ENCODE data around the gene ARHGAP33. TPM values are rescaled to one million over a fixed set of nuclear protein-coding genes. Genes with fewer than 3 reads are reported as not detected.

Gene ARHGAP33
- polyA plus RNA-seq, 1 of the 3 experiments (the other 2 are of a cell fraction), result 7.8 TPM

- no peaks in the 10 kb centered on the region for H4K20me1 ChIP-seq (ENCODE audit: insufficient read depth)
- WGBS (ENCODE audit: low lambda C conversion rate), result 75% methylated on average over 10 of the region's 12 CpGs
- no peaks in the 10 kb centered on the region for H3K4me1 ChIP-seq (ENCODE audit: control insufficient read depth in 1 of 2, insufficient read depth in 2 of 2, low read depth in 1 of 2, low read length in 1 of 2)
- no peaks in the 10 kb centered on the region for H3K79me2 ChIP-seq (ENCODE audit: insufficient read depth)
- no peak overlapping the region for H2AFZ ChIP-seq (ENCODE audit: low read depth)
- H3K4me3 ChIP-seq (ENCODE audit: low read depth in 2 of 2, low read length in 1 of 2), result no peak overlapping the region
- H3K27ac ChIP-seq (ENCODE audit: low read depth in 2 of 2, low read length in 1 of 2), result no peak overlapping the region
- H3F3A ChIP-seq (replicated peaks; ENCODE audit: insufficient read depth), result no peaks in the 10 kb centered on the region
- no peaks in the 10 kb centered on the region for H3K27me3 ChIP-seq (ENCODE audit: insufficient read depth)
- no peak overlapping the region for H3K4me2 ChIP-seq
- H3K9ac ChIP-seq, result no peak overlapping the region
- H3K36me3 ChIP-seq (replicated peaks in 1 of 2; ENCODE audit: control insufficient read depth in 1 of 2, insufficient read depth in 2 of 2, low read length in 1 of 2), result peaks cover 0 to 3% of the 10 kb centered on the region in 2 experiments
- no peaks in the 10 kb centered on the region for H3K9me3 ChIP-seq
- H3K9me2 ChIP-seq, result no peaks in the 10 kb centered on the region
- CTCF ChIA-PET, result interaction anchor here (1.9 kb wide), 1 partner anchor 31 kb away, joined by 6 read pairs; no protein-coding TSS in a partner anchor
- no peak for TF ChIP-seq MAX (IDR thresholded peaks at IDR 0.05; ENCODE audit: low read depth)
- TF ChIP-seq RAD21 (IDR thresholded peaks at IDR 0.05; ENCODE audit: low read length), result no peak
- no peak for TF ChIP-seq EZH2phosphoT487 (IDR thresholded peaks at IDR 0.05; ENCODE audit: borderline replicate concordance, low read depth)
- no peak for TF ChIP-seq RXRA (IDR thresholded peaks at IDR 0.05; ENCODE audit: borderline replicate concordance, low read depth)
- DNase-seq, result no peak
- POLR2A ChIA-PET, result interaction anchor here (0.6 kb wide), 2 partner anchors 10 to 22 kb away, joined by 3 to 4 read pairs; no protein-coding TSS in a partner anchor
These were observed 13.0 kb downstream of the ARHGAP33 start for GRCh38 chr19:35788205-35788960.

GRCh38 chr19:35789195-35789977 lies 14.0 kb downstream of the ARHGAP33 start:
- no peak overlapping the region for H3K4me2 ChIP-seq
- H3K9me3 ChIP-seq, result no peaks in the 10 kb centered on the region
- H3K4me1 ChIP-seq (ENCODE audit: control insufficient read depth in 1 of 2, insufficient read depth in 2 of 2, low read depth in 1 of 2, low read length in 1 of 2), result no peaks in the 10 kb centered on the region
- no peaks in the 10 kb centered on the region for H3K27me3 ChIP-seq (ENCODE audit: insufficient read depth)
- H4K20me1 ChIP-seq (ENCODE audit: insufficient read depth), result no peaks in the 10 kb centered on the region
- peaks cover 0 to 3% of the 10 kb centered on the region in 2 experiments for H3K36me3 ChIP-seq (replicated peaks in 1 of 2; ENCODE audit: control insufficient read depth in 1 of 2, insufficient read depth in 2 of 2, low read length in 1 of 2)
- WGBS (ENCODE audit: low lambda C conversion rate), result 68% methylated on average over 8 of the region's 11 CpGs
- H3K4me3 ChIP-seq (ENCODE audit: low read depth in 2 of 2, low read length in 1 of 2), result no peak overlapping the region
- H3K27ac ChIP-seq (ENCODE audit: low read depth in 2 of 2, low read length in 1 of 2), result no peak overlapping the region
- H2AFZ ChIP-seq (ENCODE audit: low read depth), result no peak overlapping the region
- TF ChIP-seq ZBTB33 (IDR thresholded peaks at IDR 0.05; ENCODE audit: borderline replicate concordance, low read depth), result no peak
- TF ChIP-seq MXI1 (IDR thresholded peaks at IDR 0.05; ENCODE audit: low read depth, low read length), result no peak
- TF ChIP-seq FOSL2 (IDR thresholded peaks at IDR 0.05; ENCODE audit: borderline replicate concordance, low read depth), result no peak
- TF ChIP-seq FOXM1 (IDR thresholded peaks at IDR 0.05; ENCODE audit: low read depth), result no peak
- TF ChIP-seq PBX3 (IDR thresholded peaks at IDR 0.05), result no peak
- no peak for TF ChIP-seq GATA2 (CRISPR knock-in tag; IDR thresholded peaks at IDR 0.05)
- TF ChIP-seq ELF1 (IDR thresholded peaks at IDR 0.05), result no peak
- TF ChIP-seq CHD2 (IDR thresholded peaks at IDR 0.05; ENCODE audit: low read length, partially characterized antibody), result no peak
- TF ChIP-seq NRF1 (IDR thresholded peaks at IDR 0.05; ENCODE audit: low read depth, low read length), result no peak
- TF ChIP-seq POLR2AphosphoS5 (IDR thresholded peaks at IDR 0.05; ENCODE audit: low read depth, low read length), result no peak
- POLR2A ChIA-PET, result no interaction called here
- no peak for DNase-seq
- H3K9me2 ChIP-seq, result no peaks in the 10 kb centered on the region
- H3F3A ChIP-seq (replicated peaks; ENCODE audit: insufficient read depth), result no peaks in the 10 kb centered on the region
- CTCF ChIA-PET, result no interaction called here
- H3K79me2 ChIP-seq (ENCODE audit: insufficient read depth), result no peaks in the 10 kb centered on the region
- no peak overlapping the region for H3K9ac ChIP-seq
